AG20443 (cell line): ENCODE measurements around the gene ARHGAP30.
"Not testable (repeated sequence)": the region's sequence is repeated elsewhere in the genome, so short reads cannot be mapped to it uniquely, and the experiment has no call there.

ENCODE experiments used
- DNase-seq: peaks from one replicate; pipeline ENCODE4 v3.0.0; 2012; ENCODE audit warnings: low spot score, mixed read lengths

ARHGAP30 gene

DNA sequence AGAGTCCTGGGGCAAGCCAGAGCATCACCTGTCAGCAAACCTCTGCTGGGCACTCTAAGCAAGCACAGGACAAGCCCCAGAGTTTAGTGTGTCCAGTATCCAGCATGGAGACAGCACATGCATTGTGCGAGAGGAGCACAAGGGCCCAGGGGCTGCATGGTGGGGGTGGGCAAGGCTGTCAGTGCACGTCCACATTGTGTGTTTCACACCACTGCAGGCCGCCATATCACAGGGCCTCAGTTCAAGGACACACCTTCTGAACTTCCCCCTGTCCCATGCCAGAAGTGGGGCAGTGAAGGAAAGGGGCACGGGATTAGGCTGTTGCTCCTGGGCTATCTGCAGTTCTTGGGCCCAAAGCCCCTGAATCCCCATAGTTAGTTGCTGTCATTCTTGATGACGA, 30.1 kb downstream of the ARHGAP30 start:
- DNase-seq, result no peak

DNA sequence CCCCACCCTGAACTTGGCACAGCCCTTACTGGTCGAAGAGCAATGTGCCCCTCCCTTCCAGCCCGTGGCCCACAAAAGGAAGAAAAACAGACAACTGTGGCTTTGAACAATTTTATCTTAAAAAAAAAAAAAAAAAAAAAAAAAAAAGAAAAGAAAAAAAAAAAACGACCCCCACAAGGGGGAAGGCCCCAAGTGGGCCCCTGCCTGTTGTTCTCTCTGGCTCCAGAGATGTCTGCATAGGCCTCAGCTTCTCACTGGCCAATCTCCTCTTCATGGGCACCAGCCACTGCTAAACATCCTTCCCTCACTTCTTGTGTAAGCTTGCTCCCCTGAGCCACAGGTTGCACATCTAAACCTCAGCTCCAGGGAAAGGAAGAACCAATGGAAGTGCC, 30.5 kb downstream of the ARHGAP30 start:
- no peak for DNase-seq

DNA sequence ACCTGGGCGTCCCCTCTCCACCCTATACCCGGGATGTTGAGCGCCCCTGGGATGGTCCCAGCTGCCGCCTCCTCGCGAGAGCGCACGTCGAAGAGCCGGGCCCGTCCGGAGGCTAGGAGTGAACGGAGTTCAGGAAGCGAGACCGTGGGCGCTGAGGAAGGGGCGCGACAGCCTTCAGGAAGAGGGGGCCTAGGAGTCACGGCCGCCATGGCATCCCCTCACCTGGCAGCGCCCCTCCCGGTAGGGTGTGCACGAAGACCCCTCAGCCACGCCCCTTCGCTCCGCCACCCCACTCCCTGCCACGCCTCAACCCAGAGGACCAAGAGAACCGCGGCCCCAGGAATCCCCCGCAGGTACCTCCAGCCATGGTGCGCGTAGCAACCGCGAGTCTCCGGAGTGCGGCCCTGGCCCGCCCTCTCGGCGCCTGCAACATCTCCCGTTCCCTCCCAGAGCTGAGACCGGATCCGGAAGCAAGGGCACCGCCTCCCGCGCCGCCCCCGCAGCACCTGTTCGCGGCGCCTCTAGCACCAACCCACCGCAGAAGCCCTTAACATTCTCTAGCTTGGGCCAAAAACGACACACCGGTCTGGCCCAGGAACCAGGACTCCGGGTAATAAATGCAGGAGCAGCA, 31.1 kb downstream of the ARHGAP30 start, which contains the start of gene TSTD1:
Gene TSTD1, minus strand, starts transcription at position 442 of the 631 bp plus-strand sequence. Its CDS starts 75 bp downstream, at position 367.
- no peak for DNase-seq

DNA sequence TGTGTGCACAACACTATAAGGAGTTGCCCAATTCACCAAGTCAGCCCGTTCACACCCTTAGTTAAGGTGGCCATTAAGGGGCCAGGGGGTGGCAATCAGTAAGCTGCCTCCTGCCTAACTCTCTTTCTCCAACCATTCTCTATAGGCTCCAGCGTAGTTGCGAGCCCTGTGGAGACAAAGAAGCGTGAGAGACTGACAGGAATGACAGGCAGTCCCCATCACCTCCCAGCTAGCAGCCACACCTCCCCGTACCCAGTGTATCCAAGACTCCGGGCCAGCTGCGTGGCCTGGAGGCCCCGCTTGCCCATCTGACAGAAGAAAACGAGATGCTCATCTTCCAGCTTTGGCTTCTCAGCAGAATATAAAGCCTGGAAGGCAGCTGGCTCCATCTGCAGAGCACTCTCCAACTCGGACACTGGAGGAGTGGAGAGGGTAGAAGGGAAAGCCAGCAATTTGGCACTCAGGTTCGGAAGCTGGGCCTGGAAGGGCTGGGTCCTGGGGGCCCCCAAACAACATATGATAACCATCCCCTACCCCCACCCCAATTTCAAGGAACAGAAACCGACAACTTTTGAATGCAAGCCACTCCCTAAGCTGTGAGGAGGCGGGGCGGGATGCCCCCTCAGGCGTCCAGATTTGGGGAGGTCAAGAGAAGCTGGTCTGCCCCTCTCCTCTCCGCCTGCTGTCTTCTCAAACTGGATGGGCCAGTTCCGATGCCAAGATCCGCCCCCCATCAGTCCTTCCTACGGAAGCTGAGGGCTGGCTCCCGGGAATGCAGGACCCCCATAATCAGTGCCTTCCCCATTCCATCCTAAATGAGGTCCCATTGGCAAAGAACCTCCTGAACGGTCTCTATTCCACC, 31.8 kb downstream of the ARHGAP30 start:
- no peak for DNase-seq

DNA sequence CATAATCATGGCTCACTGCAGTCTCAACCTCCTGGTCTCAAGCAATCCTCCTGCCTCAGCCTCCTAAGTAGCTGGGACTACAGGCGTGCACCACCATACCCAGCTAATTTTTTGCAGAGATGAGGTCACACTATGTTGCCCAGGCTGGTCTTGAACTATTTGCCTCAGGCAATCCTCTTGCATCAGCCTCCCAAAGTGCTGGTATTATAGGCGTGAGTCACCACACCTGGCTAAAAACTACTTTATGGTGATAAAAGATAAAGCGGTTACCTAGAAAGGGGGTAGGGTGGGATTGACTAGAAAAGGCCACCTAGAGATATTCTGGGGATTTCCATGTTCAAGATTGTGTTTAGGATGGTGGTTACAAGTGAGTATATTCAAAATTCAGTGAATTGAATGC, 35.9 kb downstream of the ARHGAP30 start:
- no peak for DNase-seq

DNA sequence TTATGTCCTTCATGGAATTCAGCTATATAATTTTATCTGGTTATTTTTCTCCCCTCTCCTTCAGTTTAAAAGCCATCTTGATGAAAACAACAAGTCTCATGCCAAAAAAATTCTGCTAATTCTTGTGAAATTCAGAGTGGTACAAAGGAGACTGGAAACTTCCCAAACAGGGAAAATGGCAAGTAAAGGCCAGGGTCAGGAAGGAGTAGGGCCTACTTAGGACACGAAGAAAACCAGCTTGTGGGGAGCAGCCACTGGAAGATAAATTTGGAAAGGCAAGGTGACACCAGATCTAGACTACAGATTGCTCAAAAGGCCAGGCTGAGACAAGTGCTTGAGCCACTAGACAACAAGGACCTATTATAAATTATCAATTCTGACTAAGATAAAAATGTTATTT, 37.3 kb downstream of the ARHGAP30 start:
- no peak for DNase-seq

DNA sequence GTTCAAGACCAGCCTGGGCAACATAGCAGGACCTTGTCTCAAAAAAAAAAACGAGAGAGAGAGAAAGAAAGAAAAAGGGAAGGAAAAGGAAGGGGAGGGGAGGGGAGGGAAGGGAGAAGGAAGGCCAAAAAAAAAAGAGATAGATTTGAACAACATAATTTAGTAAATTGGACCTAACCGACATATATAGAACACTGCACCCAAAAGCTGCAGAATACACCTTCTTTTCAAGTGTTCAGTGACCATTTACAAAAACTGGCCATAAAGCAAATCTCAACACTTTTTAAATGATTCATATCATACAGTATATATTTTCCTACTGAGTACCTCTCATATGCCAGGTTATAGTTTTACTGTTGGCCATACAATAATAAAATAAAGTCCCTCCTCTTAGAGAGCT, 37.8 kb downstream of the ARHGAP30 start:
- DNase-seq, result no peak

DNA sequence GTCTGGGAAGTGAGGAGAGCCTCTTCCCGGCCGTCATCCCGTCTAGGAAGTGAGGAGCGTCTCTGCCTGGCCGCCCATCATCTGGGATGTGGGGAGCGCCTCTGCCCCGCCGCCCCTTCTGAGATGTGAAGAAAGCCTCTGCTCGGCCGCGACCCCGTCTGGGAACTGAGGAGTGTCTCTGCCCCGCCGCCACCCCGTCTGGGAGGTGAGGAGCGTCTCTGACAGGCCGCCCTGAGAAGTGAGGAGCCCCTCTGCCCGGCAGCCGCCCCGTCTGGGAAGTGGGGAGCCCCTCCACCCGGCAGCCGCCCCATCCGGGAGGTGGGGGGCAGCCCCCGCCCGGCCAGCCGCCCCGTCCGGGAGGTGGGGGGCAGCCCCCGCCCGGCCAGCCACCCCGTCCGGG, 40.2 kb downstream of the ARHGAP30 start:
- not testable (repeated sequence) for DNase-seq

DNA sequence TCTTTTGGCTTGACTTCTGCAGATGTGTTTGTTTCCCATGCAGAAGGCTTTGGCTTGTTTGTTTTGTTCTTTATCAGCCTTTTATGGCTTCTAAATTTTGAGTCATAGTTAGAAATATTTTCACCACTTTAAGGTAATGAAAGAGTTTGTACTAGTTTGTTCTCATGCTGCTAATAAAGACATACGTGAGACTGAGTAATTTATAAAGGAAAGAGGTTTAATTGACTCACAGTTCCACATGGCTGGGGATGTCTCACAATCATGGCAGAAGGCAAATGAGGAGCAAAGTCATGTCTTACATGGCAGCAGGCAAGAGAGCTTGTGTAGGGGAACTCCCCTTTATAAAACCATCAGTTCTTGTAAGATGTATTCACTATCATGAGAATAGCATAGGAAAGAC, 42.7 kb downstream of the ARHGAP30 start:
- DNase-seq, result not testable (repeated sequence)

DNA sequence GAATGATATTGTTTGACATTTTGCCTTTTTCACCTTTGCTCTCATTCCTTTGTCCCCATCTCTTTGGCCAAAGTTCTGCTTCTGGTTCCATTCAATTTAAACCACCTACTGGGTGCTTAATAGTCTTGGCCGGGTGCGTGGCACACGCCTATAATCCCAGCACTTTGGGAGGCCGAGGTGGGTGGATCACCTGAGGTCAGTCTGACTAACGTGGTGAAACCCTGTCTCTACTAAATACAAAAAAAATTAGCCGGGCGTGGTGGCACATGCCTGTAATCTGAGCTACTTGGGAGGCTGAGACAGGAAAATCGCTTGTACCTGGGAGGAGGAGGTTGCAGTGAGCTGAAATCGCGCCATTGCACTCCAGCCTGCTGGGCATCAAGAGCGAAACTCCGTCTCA, 47.3 kb downstream of the ARHGAP30 start:
- DNase-seq, result not testable (repeated sequence)

DNA sequence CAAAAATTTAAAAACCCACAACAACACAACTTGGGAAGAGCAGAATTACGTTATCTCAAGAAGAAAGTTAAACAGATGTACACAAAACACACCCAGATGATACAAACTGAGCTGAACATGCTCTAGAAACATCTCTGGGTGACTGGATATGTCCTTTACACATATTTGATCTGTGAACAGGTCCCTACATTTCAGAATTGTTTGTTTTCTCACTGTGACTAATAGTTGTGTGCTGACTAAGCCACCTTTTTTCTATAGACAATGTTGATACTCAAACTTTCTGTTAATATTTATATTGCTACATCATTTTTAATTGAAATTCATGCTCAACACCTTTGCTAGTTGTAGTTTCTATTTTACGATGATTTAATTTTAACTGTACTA, 47.7 kb downstream of the ARHGAP30 start:
- no peak for DNase-seq

DNA sequence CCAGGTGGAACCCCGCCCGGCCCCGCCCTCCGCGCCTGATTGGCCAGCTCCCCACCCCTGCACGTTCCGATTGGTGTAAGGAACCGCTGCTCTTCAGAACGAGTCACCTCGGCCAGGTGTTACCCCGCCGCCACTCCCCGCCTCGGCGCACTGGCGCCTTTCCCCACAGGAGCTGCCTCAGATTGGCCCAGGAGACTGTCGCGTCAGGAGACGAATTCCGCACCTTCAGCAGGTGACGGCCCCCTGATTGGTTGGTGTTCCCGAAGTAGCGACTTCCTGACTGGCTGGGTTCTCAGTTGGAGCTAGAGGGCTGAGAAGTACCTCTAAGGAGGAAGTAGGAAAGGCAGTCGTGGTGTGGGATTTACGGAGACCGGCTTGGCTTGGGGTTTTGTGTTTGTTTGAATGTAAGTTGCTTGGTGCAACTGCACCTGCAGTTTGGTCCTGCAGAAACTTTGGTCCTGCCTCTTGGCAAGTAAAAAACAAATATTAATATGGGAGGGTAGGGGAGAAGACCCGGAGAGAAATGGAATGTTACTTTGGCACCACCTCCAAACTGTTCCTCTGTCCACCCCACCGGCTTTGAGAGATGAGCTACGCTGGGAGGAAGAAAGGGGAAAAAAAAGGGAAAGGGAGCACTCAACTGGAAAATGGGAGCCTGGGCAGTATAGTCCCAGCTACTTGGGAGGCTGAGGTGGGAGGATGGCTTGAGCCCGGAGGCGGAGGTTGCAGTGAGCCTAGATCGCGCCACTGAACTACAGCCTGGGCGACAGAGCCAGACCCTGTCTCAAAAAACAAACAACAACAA, 48.3 kb downstream of the ARHGAP30 start:
- peak; percentile 84 for DNase-seq

DNA sequence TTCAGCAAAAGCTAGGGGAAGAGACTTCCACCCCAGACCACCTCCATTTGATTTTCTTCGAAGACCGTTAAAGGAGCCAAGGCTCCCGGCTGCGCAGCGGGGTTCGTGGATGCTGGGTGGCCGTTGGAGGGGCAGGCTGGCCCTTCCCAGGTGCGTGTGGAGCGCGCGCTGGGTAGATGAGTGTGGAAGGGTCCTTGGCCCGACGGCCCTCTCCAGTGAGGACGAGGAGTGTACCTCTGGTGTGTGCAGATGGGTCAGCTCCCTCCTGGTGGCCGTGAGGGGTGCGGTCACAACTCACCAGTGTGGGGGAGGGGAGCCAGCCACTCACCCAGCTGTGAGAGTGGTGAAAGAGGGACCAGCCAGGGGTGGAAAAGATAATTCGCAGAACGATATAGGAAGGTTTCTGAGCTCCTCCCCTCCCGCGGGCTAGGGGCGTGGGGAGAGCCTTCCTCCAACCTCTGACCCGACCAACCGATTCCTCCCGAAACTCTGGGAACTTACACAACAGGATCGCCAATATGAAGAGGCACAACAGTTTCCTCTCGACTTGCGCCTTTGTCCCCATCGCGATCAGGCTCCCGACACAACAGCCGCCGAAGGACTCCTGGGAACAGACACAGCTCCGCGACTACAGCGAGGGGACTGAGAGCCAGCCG, 49.1 kb downstream of the ARHGAP30 start, which contains the start of gene F11R:
Gene F11R, minus strand, starts transcription at position 644 of the 656 bp plus-strand sequence. Its CDS starts 79 bp downstream, at position 565.
- peak; percentile 29 for DNase-seq

DNA sequence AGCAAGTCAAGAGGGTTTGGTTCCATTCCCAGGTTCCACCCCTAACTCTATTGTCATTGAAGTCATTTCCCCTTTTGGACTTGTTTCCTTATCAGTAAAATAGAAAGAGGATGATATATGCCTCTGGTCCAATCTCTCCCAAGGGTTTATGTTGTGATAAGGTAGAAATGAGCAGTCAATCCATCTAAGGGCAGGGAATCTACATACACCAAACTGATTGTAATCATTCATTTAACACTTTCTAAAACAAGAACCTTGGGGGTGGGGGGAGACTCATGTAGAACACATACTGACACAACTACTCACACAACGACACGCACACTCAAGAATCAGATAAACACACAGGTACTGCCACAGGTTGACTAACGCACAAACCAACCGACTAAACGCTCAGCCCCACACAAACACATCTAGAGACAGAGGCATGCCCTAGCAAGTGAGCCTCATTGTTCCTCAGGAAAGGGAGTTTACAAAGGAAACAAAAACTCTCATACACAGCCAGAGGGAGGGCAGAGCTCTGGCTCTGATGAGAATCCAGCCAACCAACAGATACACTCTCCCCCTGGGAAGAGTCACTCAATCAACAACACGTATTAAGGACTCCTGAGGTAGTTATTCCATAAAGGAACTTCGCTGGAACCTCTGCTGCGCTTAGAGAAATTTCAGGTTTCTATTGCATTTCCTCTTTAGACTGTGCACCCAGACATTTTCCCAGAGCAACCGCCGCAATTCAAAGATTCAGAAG, 49.8 kb downstream of the ARHGAP30 start:
- peak; percentile 21 for DNase-seq

DNA sequence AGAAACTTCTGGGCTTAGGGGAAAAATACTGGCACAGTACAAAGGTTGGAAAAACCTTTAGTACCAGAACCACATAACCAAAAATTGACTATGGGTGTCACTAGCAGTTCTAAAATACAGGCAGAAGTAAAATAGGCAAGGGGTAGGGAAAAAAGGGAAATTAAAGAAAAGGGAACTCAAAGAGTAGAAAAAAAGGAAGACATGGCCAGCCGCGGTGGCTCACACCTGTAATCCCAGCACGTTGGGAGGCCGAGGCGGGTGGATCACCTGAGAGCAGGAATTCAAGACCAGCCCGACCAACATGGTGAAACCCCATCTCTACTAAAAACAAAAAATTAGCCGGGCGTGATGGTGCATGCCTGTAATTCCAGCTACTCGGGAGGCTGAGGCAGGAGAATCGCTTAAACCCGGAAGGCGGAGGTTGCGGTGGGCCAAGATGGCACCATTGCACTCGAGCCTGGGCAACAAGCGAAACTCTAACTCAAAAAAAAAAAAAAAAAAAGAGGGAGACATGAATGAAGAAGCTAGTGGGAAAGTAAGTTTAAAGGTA, 50.5 kb downstream of the ARHGAP30 start:
- DNase-seq, result not testable (repeated sequence)

DNA sequence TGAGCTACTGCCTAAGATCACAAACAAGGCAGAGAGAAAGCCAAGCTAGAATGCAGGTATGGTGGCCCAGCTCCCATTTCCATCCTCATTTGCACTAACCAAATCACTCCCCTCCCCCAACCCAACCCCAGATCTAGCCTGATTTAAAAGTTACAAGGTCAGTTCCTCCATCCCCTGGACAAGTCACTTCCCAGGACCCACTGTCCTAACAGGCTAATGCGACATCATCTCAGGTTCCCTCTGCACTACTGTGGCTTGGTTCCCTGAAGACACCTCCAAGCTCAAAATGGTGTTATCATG, 51.1 kb downstream of the ARHGAP30 start:
- DNase-seq, result no peak

DNA sequence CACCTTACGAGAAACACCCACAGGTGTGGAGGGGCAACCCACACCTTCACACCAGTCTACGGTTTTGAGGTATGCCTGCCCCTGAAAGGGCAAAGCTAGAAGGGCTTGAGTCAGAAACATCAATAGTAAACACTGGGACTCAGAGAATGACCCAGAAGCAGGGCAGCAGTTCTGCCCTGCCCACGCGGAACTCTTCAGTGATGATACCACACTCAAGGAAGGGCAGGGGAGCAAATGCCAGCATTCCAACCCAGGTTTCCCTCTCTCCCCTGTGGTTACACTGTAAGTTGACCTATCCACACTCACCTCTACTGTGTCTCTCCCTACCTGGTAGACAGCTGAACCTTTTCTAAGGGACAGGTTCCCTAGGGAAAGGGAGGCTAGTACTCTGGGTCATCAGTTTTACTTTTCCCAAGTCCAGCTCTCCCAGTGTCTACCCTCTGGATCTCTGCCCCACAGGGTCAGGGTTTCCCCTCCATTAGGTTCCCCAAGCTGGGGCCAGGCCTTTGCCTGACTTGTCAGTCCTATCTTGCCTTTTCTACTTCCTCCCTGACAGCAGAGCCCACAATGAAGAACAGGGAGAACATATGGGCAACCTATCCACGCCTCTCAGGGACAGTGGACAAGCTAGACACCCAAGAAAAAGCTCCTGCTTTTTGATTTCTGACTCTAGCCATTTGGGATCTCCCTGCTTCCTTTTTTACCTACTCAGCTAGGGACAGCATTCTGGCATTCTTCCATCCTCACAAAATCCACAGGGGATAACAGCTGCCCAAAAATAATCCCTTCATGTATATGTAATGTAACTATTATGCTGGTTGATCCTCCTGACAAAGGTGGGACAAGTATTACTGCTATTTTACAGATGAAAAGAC, 51.7 kb downstream of the ARHGAP30 start:
- no peak for DNase-seq

DNA sequence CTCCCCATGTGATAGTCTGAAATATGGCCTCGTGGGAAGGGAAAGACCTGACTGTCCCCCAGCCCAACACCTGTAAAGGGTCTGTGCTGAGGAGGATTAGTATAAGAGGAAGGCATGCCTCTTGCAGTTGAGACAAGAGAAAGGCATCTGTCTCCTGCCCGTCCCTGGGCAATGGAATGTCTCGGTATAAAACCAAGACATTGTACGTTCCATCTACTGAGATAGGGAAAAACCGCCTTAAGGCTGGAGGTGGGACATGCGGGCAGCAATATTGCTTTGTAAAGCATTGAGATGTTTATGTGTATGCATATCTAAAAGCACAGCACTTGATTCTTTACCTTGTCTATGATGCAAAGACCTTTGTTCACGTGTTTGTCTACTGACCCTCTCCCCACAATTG, 52.5 kb downstream of the ARHGAP30 start:
- not testable (repeated sequence) for DNase-seq

DNA sequence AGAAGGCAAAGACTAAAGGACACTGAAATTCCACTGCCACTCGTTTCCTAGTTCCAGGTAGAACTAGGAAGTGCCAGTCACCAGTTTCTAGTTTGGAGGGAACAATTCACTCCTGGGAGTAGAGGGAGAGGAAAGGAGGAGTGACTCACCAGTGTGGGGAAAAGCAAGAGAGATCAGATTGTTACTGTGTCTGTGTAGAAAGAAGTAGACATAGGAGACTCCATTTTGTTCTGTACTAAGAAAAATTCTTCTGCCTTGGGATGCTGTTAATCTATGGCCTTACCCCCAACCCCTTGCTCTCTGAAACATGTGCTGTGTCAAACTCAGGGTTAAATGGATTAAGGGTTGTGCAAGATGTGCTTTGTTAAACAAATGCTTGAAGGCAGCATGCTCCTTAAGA, 53.0 kb downstream of the ARHGAP30 start:
- not testable (repeated sequence) for DNase-seq
